NCI-H2081 treated with DMSO at 0.1 percent for 48 hours (cell line): Measurements from ENCODE around the gene SIM2.

Experiments used
- DNase-seq: peaks from one replicate; lab custom pipeline; 2025; lab: John Stamatoyannopoulos, UW

Gene SIM2

GRCh38 chr21:36766511-36766910, 67.6 kb downstream of the SIM2 start:
- DNase-seq = no peak

- no peak for DNase-seq
Measured at GRCh38 chr21:36767096-36767495, 68.2 kb downstream of the SIM2 start.

- DNase-seq = no peak
Measured at GRCh38 chr21:36768496-36768895, 69.6 kb downstream of the SIM2 start.

- DNase-seq = no peak
Measured at GRCh38 chr21:36769051-36769839, 70.3 kb downstream of the SIM2 start.

GRCh38 chr21:36773117-36773516, 74.2 kb downstream of the SIM2 start:
- no peak for DNase-seq

- no peak for DNase-seq
Measured at GRCh38 chr21:36773995-36774394, 75.1 kb downstream of the SIM2 start.

GRCh38 chr21:36776981-36777617, 78.2 kb downstream of the SIM2 start:
- no peak for DNase-seq

- no peak for DNase-seq
Measured at GRCh38 chr21:36780861-36781260, 81.9 kb downstream of the SIM2 start.

- no peak for DNase-seq
Measured at GRCh38 chr21:36783612-36784374, 84.9 kb downstream of the SIM2 start.

- no peak for DNase-seq
Measured at GRCh38 chr21:36784947-36785346, 86.0 kb downstream of the SIM2 start.

- no peak for DNase-seq
Measured at GRCh38 chr21:36785615-36786014, 86.7 kb downstream of the SIM2 start.

- no peak for DNase-seq
Measured at GRCh38 chr21:36786186-36786585, 87.3 kb downstream of the SIM2 start.

- no peak for DNase-seq
Measured at GRCh38 chr21:36788120-36788638, 89.3 kb downstream of the SIM2 start.

- DNase-seq = no peak
Measured at GRCh38 chr21:36790616-36791015, 91.7 kb downstream of the SIM2 start.

- no peak for DNase-seq
Measured at GRCh38 chr21:36791180-36791579, 92.3 kb downstream of the SIM2 start.

- no peak for DNase-seq
Measured at GRCh38 chr21:36791695-36792470, 93.0 kb downstream of the SIM2 start.

- no peak for DNase-seq
Measured at GRCh38 chr21:36792505-36792967, 93.6 kb downstream of the SIM2 start.

- no peak for DNase-seq
Measured at GRCh38 chr21:36796070-36796469, 97.2 kb downstream of the SIM2 start.

GRCh38 chr21:36798491-36798890, 99.6 kb downstream of the SIM2 start:
- no peak for DNase-seq
